Gastroesophageal sphincter (tissue), 4 donors: ENCODE data around the gene HSD17B3. TPM values are rescaled to one million over a fixed set of nuclear protein-coding genes. Genes with fewer than 3 reads are reported as not detected.

ENCODE experiments used
- ATAC-seq: fragments of 150-250 bp; one replicate; pipeline ENCODE4 v1.9.1; 2016; ENCODE audit warnings: mild to moderate bottlenecking, moderate library complexity
- H3K27ac ChIP-seq, 4 donors: fragments of 200-600 bp; sonication (generic) in 3 of 4; 1 replicate in 3 of 4; 2 replicates in 1 of 4; pipeline ENCODE4 v1.5.1; 2016 to 2019
- H3K27me3 ChIP-seq: fragments of 200-600 bp; sonication (generic); one replicate; pipeline ENCODE4 v1.5.1; 2019
- H3K36me3 ChIP-seq, 2 donors: fragments of 200-600 bp; sonication (generic); one replicate each; pipeline ENCODE4 v1.5.1; 2019; ENCODE audit warnings: control low read depth in 1 of 2
- H3K4me1 ChIP-seq, 3 donors: fragments of 200-600 bp; sonication (generic); 1 replicate in 2 of 3; 2 replicates in 1 of 3; pipeline ENCODE4 v1.5.1; 2016 to 2019; ENCODE audit warnings: control low read depth in 2 of 3
- H3K4me3 ChIP-seq, 2 donors: fragments of 200-600 bp; sonication (generic); one replicate each; pipeline ENCODE4 v1.5.1; 2019; ENCODE audit warnings: mild to moderate bottlenecking in 1 of 2, moderate library complexity in 1 of 2
- H3K9me3 ChIP-seq, 3 donors: fragments of 200-600 bp; sonication (generic); one replicate each; pipeline ENCODE4 v1.5.1; 2017 to 2019; ENCODE audit warnings: control low read depth in 2 of 3
- EP300 ChIP-seq: sonication (generic); formaldehyde crosslinking; IDR thresholded peaks from one replicate; pipeline ENCODE4 v1.6.1; 2017; ENCODE audit warnings: antibody characterized with exemption, mild to moderate bottlenecking
- POLR2A ChIP-seq, 2 donors: fragments of 450-650 bp; IDR thresholded peaks; one replicate each; pipeline ENCODE4 v1.6.1; 2017; ENCODE audit warnings: antibody characterized with exemption in 2 of 2, mild to moderate bottlenecking in 2 of 2, moderate library complexity in 1 of 2
- POLR2AphosphoS5 ChIP-seq: sonication (generic); formaldehyde crosslinking; IDR thresholded peaks from one replicate; pipeline ENCODE4 v1.6.1; 2017; ENCODE audit warnings: antibody characterized with exemption
- WGBS, 2 donors: methylation state at CpG; one replicate each; pipeline ENCODE4 v1.1.5; 2018; ENCODE audit warnings: low coverage in 1 of 2; 5-methylcytosine and 5-hydroxymethylcytosine counted together
- total RNA-seq, 4 donors: library from RNA; depleted of rRNA; stranded (reverse); fragments of >200 nt; gene quantifications; one replicate each; pipeline ENCODE4 v1.1.0, GENCODE V29; 2016
- TF ChIP-seq, protein P1 (sequence below), 4 experiments: fragments of 200-600 bp in 2 of 4; fragments of 450-650 bp in 2 of 4; sonication (generic) in 1 of 4; IDR thresholded peaks; one replicate each; pipeline ENCODE4 v1.5.1; 2017 to 2019; ENCODE audit warnings: antibody characterized with exemption in 4 of 4, mild to moderate bottlenecking in 2 of 4, moderate library complexity in 2 of 4

Gene HSD17B3
- total RNA-seq, 4 donors from 2014 or later, result 0.40 to 0.81 (median 0.78) TPM; not detected in 1

DNA sequence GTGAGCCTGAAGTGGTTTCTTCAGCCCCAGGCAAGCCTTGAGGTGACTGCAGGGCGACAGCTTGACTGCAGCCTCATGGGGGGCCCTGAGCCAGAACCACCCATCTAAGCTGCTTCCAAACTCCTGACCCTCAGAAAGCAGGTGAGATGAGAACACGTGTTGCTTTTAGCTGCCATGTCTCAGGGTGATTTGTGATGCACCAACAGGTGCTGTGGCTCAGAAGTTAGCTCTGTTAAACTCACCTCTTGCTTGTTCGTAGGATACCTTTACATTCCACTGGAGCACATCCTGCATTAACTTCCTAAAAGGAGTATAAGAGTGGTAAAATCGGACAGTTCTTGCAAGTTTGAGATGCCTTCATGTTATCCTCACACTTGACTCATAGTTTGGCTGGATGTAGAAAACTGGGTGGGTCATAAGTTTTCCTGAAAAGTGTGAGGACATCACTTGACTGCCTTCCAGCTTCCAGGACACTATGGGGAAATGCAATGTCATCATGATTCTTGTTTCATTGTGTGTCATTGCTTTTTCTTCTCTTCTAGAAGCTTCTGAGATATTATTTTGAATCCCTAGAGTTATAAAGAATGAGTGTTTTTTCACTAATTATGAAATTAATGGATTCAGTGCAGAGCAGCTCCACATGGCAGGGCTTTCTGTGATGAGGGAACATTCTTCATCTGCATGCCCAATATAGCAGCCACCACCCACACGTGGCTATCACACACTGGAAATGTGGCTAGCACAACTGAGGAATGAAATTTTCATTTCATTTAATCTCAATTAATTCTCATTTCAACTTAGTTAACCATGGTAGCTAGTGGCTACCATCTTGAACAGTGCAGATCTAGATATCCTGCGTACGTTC, 92.3 kb downstream of the HSD17B3 start:
- Histone ChIP-seq H3K36me3 (no peaks in the 10 kb centered on the region), H3K27ac (peak overlapping the region in 1 of 4 donors; percentile 32), H3K4me3 (no peak overlapping the region), H3K4me1 (no peaks in the 10 kb centered on the region), H3K27me3 (no peaks in the 10 kb centered on the region), H3K9me3 (peaks cover 0 to 5% (median 0%) of the 10 kb centered on the region in 3 donors)
- 78% methylated on average over 5 to 7 of the region's 7 CpGs for WGBS, 2 donors
- peak; percentile 88 for ATAC-seq
- TF ChIP-seq, protein P1, sequence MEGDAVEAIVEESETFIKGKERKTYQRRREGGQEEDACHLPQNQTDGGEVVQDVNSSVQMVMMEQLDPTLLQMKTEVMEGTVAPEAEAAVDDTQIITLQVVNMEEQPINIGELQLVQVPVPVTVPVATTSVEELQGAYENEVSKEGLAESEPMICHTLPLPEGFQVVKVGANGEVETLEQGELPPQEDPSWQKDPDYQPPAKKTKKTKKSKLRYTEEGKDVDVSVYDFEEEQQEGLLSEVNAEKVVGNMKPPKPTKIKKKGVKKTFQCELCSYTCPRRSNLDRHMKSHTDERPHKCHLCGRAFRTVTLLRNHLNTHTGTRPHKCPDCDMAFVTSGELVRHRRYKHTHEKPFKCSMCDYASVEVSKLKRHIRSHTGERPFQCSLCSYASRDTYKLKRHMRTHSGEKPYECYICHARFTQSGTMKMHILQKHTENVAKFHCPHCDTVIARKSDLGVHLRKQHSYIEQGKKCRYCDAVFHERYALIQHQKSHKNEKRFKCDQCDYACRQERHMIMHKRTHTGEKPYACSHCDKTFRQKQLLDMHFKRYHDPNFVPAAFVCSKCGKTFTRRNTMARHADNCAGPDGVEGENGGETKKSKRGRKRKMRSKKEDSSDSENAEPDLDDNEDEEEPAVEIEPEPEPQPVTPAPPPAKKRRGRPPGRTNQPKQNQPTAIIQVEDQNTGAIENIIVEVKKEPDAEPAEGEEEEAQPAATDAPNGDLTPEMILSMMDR (IDR thresholded peaks at IDR 0.05), result no peak
- peak; percentile 36 for TF ChIP-seq POLR2AphosphoS5

DNA sequence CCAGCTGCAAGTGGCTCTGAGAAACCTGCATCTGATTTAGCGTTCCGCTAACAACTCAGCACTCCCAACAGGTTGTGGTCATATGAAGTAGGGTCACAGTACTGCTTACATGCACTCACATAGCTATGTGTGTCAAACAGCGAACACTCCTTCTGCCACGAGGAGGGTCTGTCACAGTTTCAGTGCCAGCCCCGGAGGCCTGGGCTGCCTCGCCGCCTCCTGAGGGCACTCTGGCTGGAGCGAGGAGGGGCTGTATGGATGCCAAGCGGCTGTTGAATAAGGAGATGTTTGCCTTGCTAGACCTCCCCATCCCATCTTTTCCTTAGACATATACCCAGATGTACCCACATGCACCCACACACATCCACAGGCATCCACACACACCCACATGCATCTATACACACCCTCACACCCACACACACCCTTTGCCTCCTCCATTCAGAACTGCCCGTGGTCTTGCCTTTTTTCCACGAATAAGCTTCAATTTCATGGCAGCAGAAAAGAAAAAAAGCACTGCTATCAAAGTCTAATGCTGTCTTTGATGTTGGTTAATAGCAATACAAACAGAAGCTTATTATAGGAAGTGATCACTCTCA, 95.7 kb downstream of the HSD17B3 start:
- Histone ChIP-seq H3K27ac (no peak overlapping the region), H3K9me3 (peaks cover 0 to 7% (median 0%) of the 10 kb centered on the region in 3 donors), H3K27me3 (no peaks in the 10 kb centered on the region), H3K36me3 (no peaks in the 10 kb centered on the region), H3K4me1 (peaks cover 0 to 10% (median 0%) of the 10 kb centered on the region in 3 donors), H3K4me3 (no peak overlapping the region)
- TF ChIP-seq, protein P1 (IDR thresholded peaks at IDR 0.05), result no peak
- WGBS, 2 donors, result 85% methylated on average over 11 of the region's 11 CpGs; no CpG with 5 or more reads in 1 of the 2 donors
- no peak for ATAC-seq

DNA sequence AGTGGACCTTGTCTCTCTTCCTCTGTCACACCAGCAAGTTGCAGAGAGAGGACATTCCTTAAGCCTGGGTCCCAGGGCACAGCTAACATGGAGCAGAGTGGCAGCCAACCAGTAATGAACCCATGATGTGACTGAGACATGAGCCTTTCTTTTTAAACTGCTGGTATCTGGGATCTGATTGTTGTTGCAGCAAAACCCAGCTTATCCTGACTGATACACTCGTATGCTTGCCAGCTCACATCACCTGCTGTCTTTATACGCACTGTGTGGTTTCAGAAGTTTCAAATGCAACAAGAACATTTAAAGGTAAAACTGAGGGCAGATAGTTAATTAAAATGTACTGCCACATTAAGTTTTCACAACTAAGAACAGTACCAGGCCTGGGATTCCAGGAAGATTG, 97.1 kb downstream of the HSD17B3 start:
- Histone ChIP-seq H3K9me3 (peaks cover 0 to 7% (median 0%) of the 10 kb centered on the region in 3 donors), H3K36me3 (no peaks in the 10 kb centered on the region), H3K4me3 (no peak overlapping the region), H3K27ac (no peak overlapping the region), H3K27me3 (no peaks in the 10 kb centered on the region), H3K4me1 (peaks cover 0 to 10% (median 0%) of the 10 kb centered on the region in 3 donors)
- TF ChIP-seq, protein P1 (IDR thresholded peaks at IDR 0.05), result no peak
- no peak for TF ChIP-seq POLR2AphosphoS5
- no peak for TF ChIP-seq EP300
- no peak for TF ChIP-seq POLR2A (IDR thresholded peaks at IDR 0.05)
- WGBS, 2 donors, result 94 to 100% methylated on average over 2 of the region's 2 CpGs
- ATAC-seq, result no peak

DNA sequence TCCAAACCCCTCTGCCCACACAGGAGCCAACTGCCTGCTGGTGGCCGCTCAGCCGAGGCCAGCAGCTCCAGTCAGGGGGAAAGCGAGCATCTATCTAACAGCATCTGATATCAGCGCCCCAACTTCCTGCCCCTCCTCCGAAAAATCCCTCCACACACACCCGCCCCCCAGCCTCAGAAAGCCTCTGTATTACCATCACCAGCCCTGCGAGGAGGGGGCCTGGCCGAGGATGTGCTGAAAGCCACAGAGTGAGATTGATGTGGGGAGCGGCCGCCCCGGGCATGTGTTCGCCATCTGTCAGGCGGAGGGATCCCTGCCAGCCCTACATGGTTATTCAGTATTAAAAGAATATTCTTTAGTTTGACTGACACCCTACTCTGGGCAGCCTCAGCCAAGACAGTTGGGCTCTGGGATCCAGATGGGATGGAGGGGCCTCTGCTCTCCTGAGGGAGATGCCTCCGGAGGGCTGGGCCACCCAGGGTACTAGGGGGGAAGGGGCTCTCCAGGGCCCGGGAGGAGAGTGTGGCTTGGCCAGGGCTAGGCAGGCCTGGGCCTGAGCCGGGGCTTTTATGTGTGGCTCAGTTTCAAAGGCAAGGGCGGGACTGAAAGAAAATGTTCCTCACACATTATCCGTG, 98.0 kb downstream of the HSD17B3 start:
- WGBS, 2 donors, result 43 to 62% methylated on average over 3 of the region's 18 CpGs
- peak; percentile 39 for ATAC-seq
- Histone ChIP-seq H3K9me3 (peaks cover 0 to 7% (median 0%) of the 10 kb centered on the region in 3 donors), H3K4me3 (no peak overlapping the region), H3K36me3 (no peaks in the 10 kb centered on the region), H3K4me1 (peaks cover 0 to 10% (median 0%) of the 10 kb centered on the region in 3 donors), H3K27me3 (no peaks in the 10 kb centered on the region), H3K27ac (no peak overlapping the region)
- TF ChIP-seq POLR2AphosphoS5, result no peak
- no peak for TF ChIP-seq EP300
- no peak for TF ChIP-seq POLR2A (IDR thresholded peaks at IDR 0.05)
- TF ChIP-seq, protein P1 (IDR thresholded peaks at IDR 0.05), result no peak
